MM.1S (cell line): ENCODE results near the gene CHRND.

Experiments used
- DNase-seq: peaks from one replicate; pipeline ENCODE4 v3.0.0-alpha.2; 2015
- H2AFZ ChIP-seq: fragments of 300-600 bp; sonication (generic); 2 replicates; pipeline ENCODE4 v1.6.0; 2016; ENCODE audit warnings: antibody characterized with exemption, low read length
- H3F3A ChIP-seq: fragments of 300-600 bp; sonication (generic); 2 replicates; pipeline ENCODE4 v1.6.1; 2016; ENCODE audit warnings: mild to moderate bottlenecking, antibody characterized with exemption, low read length, moderate library complexity, mixed read lengths; ENCODE audit not compliant: insufficient read depth
- H3K27ac ChIP-seq: fragments of 300-600 bp; sonication (generic); 2 replicates; pipeline ENCODE4 v1.5.1; 2016; ENCODE audit warnings: mild to moderate bottlenecking, low read length
- H3K27me3 ChIP-seq: fragments of 300-600 bp; sonication (generic); replicated peaks from 2 replicates; pipeline ENCODE4 v1.6.0; 2016; ENCODE audit warnings: low read length; ENCODE audit not compliant: insufficient read depth
- H3K36me3 ChIP-seq: fragments of 300-600 bp; sonication (generic); replicated peaks from 2 replicates; pipeline ENCODE4 v1.6.1; 2016; ENCODE audit warnings: mild to moderate bottlenecking, low read length, mixed read lengths; ENCODE audit not compliant: insufficient read depth
- H3K4me1 ChIP-seq: fragments of 300-600 bp; sonication (generic); 2 replicates; pipeline ENCODE4 v1.6.1; 2016; ENCODE audit warnings: low read length, mixed read lengths
- H3K4me2 ChIP-seq: fragments of 300-600 bp; sonication (generic); 2 replicates; pipeline ENCODE4 v1.6.0; 2016; ENCODE audit warnings: low read depth, low read length
- H3K4me3 ChIP-seq: fragments of 300-600 bp; sonication (generic); 2 replicates; pipeline ENCODE4 v1.5.1; 2016; ENCODE audit warnings: low read length, mixed read lengths
- H3K79me2 ChIP-seq: fragments of 300-600 bp; sonication (generic); 2 replicates; pipeline ENCODE4 v1.6.1; 2016; ENCODE audit warnings: mixed run types, low read length, mixed read lengths
- H3K9ac ChIP-seq: fragments of 300-600 bp; sonication (generic); 2 replicates; pipeline ENCODE4 v1.6.1; 2016; ENCODE audit warnings: low read length, mixed read lengths
- H3K9me2 ChIP-seq: fragments of 300-600 bp; sonication (generic); replicated peaks from 2 replicates; pipeline ENCODE4 v1.6.1; 2016; ENCODE audit warnings: mild to moderate bottlenecking, low read length, mixed read lengths; ENCODE audit not compliant: insufficient read depth
- H3K9me3 ChIP-seq: fragments of 300-600 bp; sonication (generic); replicated peaks from 2 replicates; pipeline ENCODE4 v1.6.1; 2016; ENCODE audit warnings: mild to moderate bottlenecking, low read length, mixed read lengths; ENCODE audit not compliant: insufficient read depth
- H4K20me1 ChIP-seq: fragments of 300-600 bp; sonication (generic); 2 replicates; pipeline ENCODE4 v1.6.1; 2016; ENCODE audit warnings: mild to moderate bottlenecking, low read length, moderate library complexity, mixed read lengths; ENCODE audit not compliant: insufficient read depth
- CTCF ChIP-seq: fragments of 300-600 bp; sonication (generic); IDR thresholded peaks from 2 replicates; pipeline ENCODE4 v1.5.1; 2016; ENCODE audit warnings: antibody characterized with exemption, low read length, mixed read lengths
- EZH2 ChIP-seq: fragments of 300-600 bp; sonication (generic); optimal IDR thresholded peaks from 2 replicates; pipeline ENCODE3; 2017; ENCODE audit warnings: low read depth, mild to moderate bottlenecking, antibody characterized with exemption, low read length, mixed read lengths
- EZH2phosphoT487 ChIP-seq: fragments of 300-600 bp; sonication (generic); IDR thresholded peaks from 2 replicates; pipeline ENCODE4 v1.6.1; 2018; ENCODE audit warnings: antibody characterized with exemption, low read length

Gene CHRND

GRCh38 chr2:232490221-232491138 lies 35.5 kb upstream of the CHRND start:
- Histone ChIP-seq H3K4me2 (no peak overlapping the region), H3K4me1 (no peaks in the 10 kb centered on the region), H3K27me3 (peaks cover 9% of the 10 kb centered on the region), H2AFZ (no peak overlapping the region), H3K36me3 (no peaks in the 10 kb centered on the region), H3F3A (no peaks in the 10 kb centered on the region), H3K9ac (no peak overlapping the region), H3K27ac (no peak overlapping the region), H3K9me3 (no peaks in the 10 kb centered on the region), H4K20me1 (no peaks in the 10 kb centered on the region), H3K4me3 (no peak overlapping the region), H3K9me2 (no peaks in the 10 kb centered on the region), H3K79me2 (no peaks in the 10 kb centered on the region)
- TF ChIP-seq EZH2 (no peak), EZH2phosphoT487 (no peak), CTCF (no peak)
- no peak for DNase-seq

- Histone ChIP-seq H3K9me2 (no peaks in the 10 kb centered on the region), H3K4me2 (no peak overlapping the region), H3K9ac (no peak overlapping the region)
Measured at GRCh38 chr2:232491139-232491780, 34.7 kb upstream of the CHRND start.

GRCh38 chr2:232492236-232492848 lies 33.6 kb upstream of the CHRND start:
- no peak overlapping the region for H3K9ac ChIP-seq
- no peaks in the 10 kb centered on the region for H3K9me2 ChIP-seq
- no peaks in the 10 kb centered on the region for H3K9me3 ChIP-seq
- H3K4me1 ChIP-seq = no peaks in the 10 kb centered on the region
- H3K4me2 ChIP-seq = no peak overlapping the region
- H3K27me3 ChIP-seq = peaks cover 9% of the 10 kb centered on the region
- DNase-seq = no peak
- H3K27ac ChIP-seq = no peak overlapping the region
- no peak overlapping the region for H2AFZ ChIP-seq
- H3K79me2 ChIP-seq = no peaks in the 10 kb centered on the region
- no peaks in the 10 kb centered on the region for H3K36me3 ChIP-seq
- TF ChIP-seq EZH2phosphoT487 (no peak), CTCF (no peak), EZH2 (no peak)
- no peak overlapping the region for H3K4me3 ChIP-seq
- H3F3A ChIP-seq = no peaks in the 10 kb centered on the region
- no peaks in the 10 kb centered on the region for H4K20me1 ChIP-seq

More at GRCh38 chr2:232491139-232491780, 34.7 kb upstream of the CHRND start:
- no peaks in the 10 kb centered on the region for H3K36me3 ChIP-seq
- TF ChIP-seq CTCF (no peak), EZH2phosphoT487 (no peak), EZH2 (no peak)
- no peaks in the 10 kb centered on the region for H3K79me2 ChIP-seq
- H3K9me3 ChIP-seq = no peaks in the 10 kb centered on the region
- H2AFZ ChIP-seq = no peak overlapping the region
- no peaks in the 10 kb centered on the region for H4K20me1 ChIP-seq
- peaks cover 9% of the 10 kb centered on the region for H3K27me3 ChIP-seq
- no peaks in the 10 kb centered on the region for H3K4me1 ChIP-seq
- H3K27ac ChIP-seq = no peak overlapping the region
- no peaks in the 10 kb centered on the region for H3F3A ChIP-seq
- H3K4me3 ChIP-seq = no peak overlapping the region
- DNase-seq = no peak
